OCI-LY7 (cell line): Measurements from ENCODE around the gene POLR1C.

Experiments used
- CTCF ChIP-seq: fragments of 200-600 bp; sonication (generic); conservative IDR thresholded peaks from 2 replicates; pipeline ENCODE4 v1.5.1; 2014; ENCODE audit warnings: mild to moderate bottlenecking, antibody characterized with exemption, low read length, moderate library complexity, mixed read lengths
- EZH2phosphoT487 ChIP-seq: fragments of 200-600 bp; sonication (generic); IDR thresholded peaks from 2 replicates; pipeline ENCODE4 v1.6.1; 2018; ENCODE audit warnings: low read depth, borderline replicate concordance, mild to moderate bottlenecking, mixed run types, antibody characterized with exemption, low read length, moderate library complexity, mixed read lengths

DNA sequence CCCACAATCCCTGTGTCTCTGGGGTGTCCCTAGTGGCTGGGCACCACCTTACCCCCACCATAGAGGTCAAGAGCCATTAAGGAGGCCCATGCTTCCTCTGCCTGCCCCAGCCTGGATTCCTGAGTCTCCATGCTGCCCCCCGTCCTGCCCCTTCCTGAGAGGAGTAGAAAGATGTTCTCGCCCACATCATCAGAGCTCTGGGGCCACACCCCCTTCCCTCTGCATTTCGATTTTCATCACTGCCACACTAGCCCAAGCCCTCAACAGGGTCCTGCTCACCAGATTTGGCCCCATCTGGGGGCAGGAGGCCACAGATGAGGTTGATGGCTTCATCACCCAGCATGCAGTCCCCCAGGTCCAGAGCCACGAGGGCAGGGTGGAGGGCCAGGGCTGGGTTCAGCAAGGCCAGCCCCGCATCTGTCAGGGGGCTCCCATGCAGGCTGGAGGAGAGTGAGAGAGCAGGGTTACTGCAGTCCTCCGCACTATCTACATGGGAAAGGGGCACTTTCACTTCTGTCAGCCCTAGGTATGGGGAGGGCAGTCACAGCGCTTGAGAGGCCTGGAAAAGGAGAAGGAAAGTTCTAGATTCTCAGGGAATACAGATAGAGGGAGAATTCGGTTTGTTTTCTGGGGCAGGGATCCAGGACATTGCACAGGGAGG is 8.3 kb upstream of the POLR1C start:
- TF ChIP-seq CTCF (no peak), EZH2phosphoT487 (no peak)
